Esophagus squamous epithelium (tissue), 4 donors: Measurements from ENCODE around the gene RIN3.

Experiments used
- POLR2A ChIP-seq, 4 donors: fragments of 450-650 bp; IDR thresholded peaks; one replicate each; pipeline ENCODE4 v1.6.1; 2017; ENCODE audit warnings: antibody characterized with exemption in 4 of 4, mild to moderate bottlenecking in 4 of 4, moderate library complexity in 3 of 4
- TF ChIP-seq, protein P1 (sequence below), 6 experiments: fragments of 450-650 bp in 4 of 6; fragments of 200-600 bp in 2 of 6; sonication (generic) in 2 of 6; IDR thresholded peaks; one replicate each; pipeline ENCODE4 v1.5.1; 2016 to 2019; ENCODE audit warnings: antibody characterized with exemption in 6 of 6, mild to moderate bottlenecking in 4 of 6, moderate library complexity in 4 of 6

GRCh38 chr14:92635896-92636295 is 122.3 kb downstream of the RIN3 start:
- TF ChIP-seq, protein P1, sequence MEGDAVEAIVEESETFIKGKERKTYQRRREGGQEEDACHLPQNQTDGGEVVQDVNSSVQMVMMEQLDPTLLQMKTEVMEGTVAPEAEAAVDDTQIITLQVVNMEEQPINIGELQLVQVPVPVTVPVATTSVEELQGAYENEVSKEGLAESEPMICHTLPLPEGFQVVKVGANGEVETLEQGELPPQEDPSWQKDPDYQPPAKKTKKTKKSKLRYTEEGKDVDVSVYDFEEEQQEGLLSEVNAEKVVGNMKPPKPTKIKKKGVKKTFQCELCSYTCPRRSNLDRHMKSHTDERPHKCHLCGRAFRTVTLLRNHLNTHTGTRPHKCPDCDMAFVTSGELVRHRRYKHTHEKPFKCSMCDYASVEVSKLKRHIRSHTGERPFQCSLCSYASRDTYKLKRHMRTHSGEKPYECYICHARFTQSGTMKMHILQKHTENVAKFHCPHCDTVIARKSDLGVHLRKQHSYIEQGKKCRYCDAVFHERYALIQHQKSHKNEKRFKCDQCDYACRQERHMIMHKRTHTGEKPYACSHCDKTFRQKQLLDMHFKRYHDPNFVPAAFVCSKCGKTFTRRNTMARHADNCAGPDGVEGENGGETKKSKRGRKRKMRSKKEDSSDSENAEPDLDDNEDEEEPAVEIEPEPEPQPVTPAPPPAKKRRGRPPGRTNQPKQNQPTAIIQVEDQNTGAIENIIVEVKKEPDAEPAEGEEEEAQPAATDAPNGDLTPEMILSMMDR (IDR thresholded peaks at IDR 0.05) = no peak
- TF ChIP-seq POLR2A (IDR thresholded peaks at IDR 0.05) = no peak
